ENCODE data around the gene SENP5.

The SENP5 gene

DNA sequence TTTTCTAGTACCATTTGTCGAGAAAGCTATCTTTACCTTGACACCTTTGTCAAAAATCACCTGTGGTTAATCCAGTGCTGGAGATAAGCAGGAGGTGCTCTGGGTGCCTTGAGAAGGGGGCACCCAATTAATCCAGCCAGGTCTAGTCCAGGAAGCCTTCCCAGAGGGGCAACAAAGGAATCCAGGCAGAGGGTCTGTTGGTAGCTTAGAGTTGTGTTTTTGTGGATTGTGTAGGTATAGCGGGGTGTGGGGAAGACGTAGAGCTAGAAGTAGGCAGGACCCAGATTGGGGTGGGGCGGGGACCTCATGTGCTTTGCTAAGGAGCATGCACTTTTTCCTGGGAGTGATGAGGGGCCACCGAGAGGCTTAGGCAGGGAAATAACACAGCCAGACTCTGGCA is 106.9 kb downstream of the SENP5 start:
- no peak overlapping the region for H3K4me3 ChIP-seq (ENCODE audit: low read length)
- no peak overlapping the region for H3K4me2 ChIP-seq (ENCODE audit: low read depth, low read length)
- TF ChIP-seq EZH2phosphoT487 (IDR thresholded peaks at IDR 0.05; ENCODE audit: low read length) (no peak), EZH2 (optimal IDR thresholded peaks at IDR 0.05; ENCODE audit: low read depth, low read length) (no peak)
- TF ChIP-seq, protein P1, sequence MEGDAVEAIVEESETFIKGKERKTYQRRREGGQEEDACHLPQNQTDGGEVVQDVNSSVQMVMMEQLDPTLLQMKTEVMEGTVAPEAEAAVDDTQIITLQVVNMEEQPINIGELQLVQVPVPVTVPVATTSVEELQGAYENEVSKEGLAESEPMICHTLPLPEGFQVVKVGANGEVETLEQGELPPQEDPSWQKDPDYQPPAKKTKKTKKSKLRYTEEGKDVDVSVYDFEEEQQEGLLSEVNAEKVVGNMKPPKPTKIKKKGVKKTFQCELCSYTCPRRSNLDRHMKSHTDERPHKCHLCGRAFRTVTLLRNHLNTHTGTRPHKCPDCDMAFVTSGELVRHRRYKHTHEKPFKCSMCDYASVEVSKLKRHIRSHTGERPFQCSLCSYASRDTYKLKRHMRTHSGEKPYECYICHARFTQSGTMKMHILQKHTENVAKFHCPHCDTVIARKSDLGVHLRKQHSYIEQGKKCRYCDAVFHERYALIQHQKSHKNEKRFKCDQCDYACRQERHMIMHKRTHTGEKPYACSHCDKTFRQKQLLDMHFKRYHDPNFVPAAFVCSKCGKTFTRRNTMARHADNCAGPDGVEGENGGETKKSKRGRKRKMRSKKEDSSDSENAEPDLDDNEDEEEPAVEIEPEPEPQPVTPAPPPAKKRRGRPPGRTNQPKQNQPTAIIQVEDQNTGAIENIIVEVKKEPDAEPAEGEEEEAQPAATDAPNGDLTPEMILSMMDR (IDR thresholded peaks at IDR 0.05; ENCODE audit: low read length), result no peak
- no peak for DNase-seq
- no peak overlapping the region for H3K27ac ChIP-seq (ENCODE audit: low read length)
- no peak overlapping the region for H2AFZ ChIP-seq (ENCODE audit: low read length)
- H3K79me2 ChIP-seq (ENCODE audit: low read length), result no peaks in the 10 kb centered on the region
- H3F3A ChIP-seq (ENCODE audit: insufficient read depth, low read length), result no peaks in the 10 kb centered on the region
- H3K4me1 ChIP-seq (ENCODE audit: low read length), result no peaks in the 10 kb centered on the region
- peaks cover 12% of the 10 kb centered on the region; the same call in 1 of the 2 replicates for H3K27me3 ChIP-seq (replicated peaks; ENCODE audit: insufficient read depth, low read length)
- no peaks in the 10 kb centered on the region for H3K9me3 ChIP-seq (replicated peaks; ENCODE audit: insufficient read depth, low read length)
- no peak overlapping the region for H3K9ac ChIP-seq (ENCODE audit: low read length)
- H4K20me1 ChIP-seq (ENCODE audit: insufficient read depth, low read length), result no peaks in the 10 kb centered on the region
- H3K36me3 ChIP-seq (replicated peaks; ENCODE audit: insufficient read depth, low read length), result no peaks in the 10 kb centered on the region
- no peaks in the 10 kb centered on the region for H3K9me2 ChIP-seq (replicated peaks; ENCODE audit: insufficient read depth, low read length)

DNA sequence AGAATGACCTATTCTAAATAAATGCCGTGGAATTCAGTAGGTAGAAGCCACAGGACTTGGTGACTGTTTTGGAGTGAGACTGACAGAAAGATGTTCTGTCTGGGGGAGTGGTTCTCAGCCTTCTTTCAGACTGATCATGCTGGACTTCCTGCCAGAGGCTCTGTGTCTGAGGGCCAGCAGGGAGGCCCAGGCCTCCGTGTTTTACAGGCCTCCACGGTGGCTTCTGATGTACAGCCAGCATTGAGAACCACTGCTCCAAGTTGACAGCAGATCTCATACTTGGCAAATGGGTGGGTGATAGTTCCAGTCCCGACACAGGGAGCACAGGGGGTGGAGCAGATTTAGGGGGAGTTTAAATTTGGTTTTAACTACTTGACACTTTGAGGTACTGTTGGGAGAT is 107.6 kb downstream of the SENP5 start:
- DNase-seq, result no peak
- Histone ChIP-seq H3F3A (ENCODE audit: insufficient read depth, low read length) (no peaks in the 10 kb centered on the region), H3K4me1 (ENCODE audit: low read length) (no peaks in the 10 kb centered on the region), H2AFZ (ENCODE audit: low read length) (no peak overlapping the region), H3K27me3 (replicated peaks; ENCODE audit: insufficient read depth, low read length) (peaks cover 8% of the 10 kb centered on the region; the same call in 1 of the 2 replicates), H3K4me2 (ENCODE audit: low read depth, low read length) (no peak overlapping the region), H3K27ac (ENCODE audit: low read length) (no peak overlapping the region), H3K4me3 (ENCODE audit: low read length) (no peak overlapping the region), H3K79me2 (ENCODE audit: low read length) (no peaks in the 10 kb centered on the region), H3K36me3 (replicated peaks; ENCODE audit: insufficient read depth, low read length) (no peaks in the 10 kb centered on the region), H3K9ac (ENCODE audit: low read length) (no peak overlapping the region), H3K9me3 (replicated peaks; ENCODE audit: insufficient read depth, low read length) (no peaks in the 10 kb centered on the region), H4K20me1 (ENCODE audit: insufficient read depth, low read length) (no peaks in the 10 kb centered on the region), H3K9me2 (replicated peaks; ENCODE audit: insufficient read depth, low read length) (no peaks in the 10 kb centered on the region)
- TF ChIP-seq, protein P1 (IDR thresholded peaks at IDR 0.05; ENCODE audit: low read length), result no peak
- TF ChIP-seq EZH2 (optimal IDR thresholded peaks at IDR 0.05; ENCODE audit: low read depth, low read length) (no peak), EZH2phosphoT487 (IDR thresholded peaks at IDR 0.05; ENCODE audit: low read length) (no peak)

DNA sequence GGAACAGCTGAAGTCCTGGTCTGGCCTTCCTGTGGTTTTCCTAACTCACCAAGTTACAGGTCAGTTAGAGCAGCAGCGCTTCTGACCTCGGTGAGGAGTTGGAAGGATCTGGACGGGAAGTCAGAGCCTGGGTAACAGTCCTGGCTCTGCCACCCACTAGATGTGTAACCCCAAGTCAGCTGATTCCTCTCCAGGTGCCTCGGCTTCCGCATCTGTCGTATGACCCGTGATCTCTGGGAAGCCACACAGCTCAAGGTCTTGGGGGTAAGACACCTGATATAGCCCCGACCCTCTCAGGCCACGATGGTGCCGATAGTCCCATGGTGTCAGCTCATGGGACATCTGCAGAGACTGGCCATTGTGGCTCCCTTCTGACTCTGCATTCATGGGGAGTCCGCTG is 109.2 kb downstream of the SENP5 start:
- no peak for DNase-seq
- no peaks in the 10 kb centered on the region for H3F3A ChIP-seq (ENCODE audit: insufficient read depth, low read length)
- no peaks in the 10 kb centered on the region for H3K4me1 ChIP-seq (ENCODE audit: low read length)
- H3K9me3 ChIP-seq (replicated peaks; ENCODE audit: insufficient read depth, low read length), result no peaks in the 10 kb centered on the region
- no peak overlapping the region for H3K9ac ChIP-seq (ENCODE audit: low read length)
- no peaks in the 10 kb centered on the region for H3K27me3 ChIP-seq (replicated peaks; ENCODE audit: insufficient read depth, low read length)
- H3K36me3 ChIP-seq (replicated peaks; ENCODE audit: insufficient read depth, low read length), result no peaks in the 10 kb centered on the region
- no peak for TF ChIP-seq EZH2 (optimal IDR thresholded peaks at IDR 0.05; ENCODE audit: low read depth, low read length)
- TF ChIP-seq, protein P1 (IDR thresholded peaks at IDR 0.05; ENCODE audit: low read length), result no peak
- no peak for TF ChIP-seq EZH2phosphoT487 (IDR thresholded peaks at IDR 0.05; ENCODE audit: low read length)
- H4K20me1 ChIP-seq (ENCODE audit: insufficient read depth, low read length), result no peaks in the 10 kb centered on the region
- H3K9me2 ChIP-seq (replicated peaks; ENCODE audit: insufficient read depth, low read length), result no peaks in the 10 kb centered on the region
- H3K4me2 ChIP-seq (ENCODE audit: low read depth, low read length), result no peak overlapping the region
- no peaks in the 10 kb centered on the region for H3K79me2 ChIP-seq (ENCODE audit: low read length)
- H3K27ac ChIP-seq (ENCODE audit: low read length), result no peak overlapping the region
- no peak overlapping the region for H3K4me3 ChIP-seq (ENCODE audit: low read length)
- H2AFZ ChIP-seq (ENCODE audit: low read length), result no peak overlapping the region

All from MM.1S (cell line).